ENCODE measurements around the gene FBXW5. TPM values are rescaled to one million over a fixed set of nuclear protein-coding genes. Genes with fewer than 3 reads are reported as not detected.

FBXW5 gene
- total and polyA plus RNA-seq, 2 donors (not counting 3 experiments of a cell fraction or from before 2014, with no cell fraction given) = 97.3 to 151 TPM

GRCh38 chr9:136982232-136983051 is 37.9 kb upstream of the FBXW5 start, which contains the start of gene LCNL1:
Gene LCNL1, plus strand, starts transcription at chr9:136982993. Its CDS starts 594 bp downstream, at chr9:136983587.
- no peak for FAIRE-seq
- H3K27ac ChIP-seq (ENCODE audit: insufficient read depth, low read depth, low read length) = no peak within 1 kb of the TSS
- POLR2A ChIA-PET = no interaction called here
- H3K4me3 ChIP-seq (replicated peaks in 1 of 3; ENCODE audit: insufficient read depth in 1 of 3, low read depth in 1 of 3, low read length in 3 of 3) = no peak within 1 kb of the TSS
- BruUV-seq (replicated peaks) = no TSS peak
- peaks cover 4% of the 10 kb centered on the region for H3K4me1 ChIP-seq (ENCODE audit: control insufficient read depth, extremely low read depth, insufficient read depth, low read length)
- H3K4me2 ChIP-seq (ENCODE audit: insufficient read depth, low read length) = no peak within 1 kb of the TSS
- TF ChIP-seq CTCF (IDR thresholded peaks at IDR 0.05; ENCODE audit: extremely low read depth in 1 of 2, insufficient read depth in 1 of 2, low read depth in 1 of 2, low read length in 2 of 2) = no peak
- no peak for TF ChIP-seq MYC (IDR thresholded peaks at IDR 0.05; ENCODE audit: low read depth, low read length)
- H3K9ac ChIP-seq (replicated peaks; ENCODE audit: extremely low read depth, insufficient read depth, low read length) = no peak within 1 kb of the TSS
- H3K36me3 ChIP-seq (ENCODE audit: control insufficient read depth in 2 of 2, extremely low read depth in 1 of 2, insufficient read depth in 2 of 2, low read length in 2 of 2) = no peaks in the 10 kb centered on the region
- no peaks in the 10 kb centered on the region for H3K79me2 ChIP-seq (ENCODE audit: control insufficient read depth, insufficient read depth, low read length)
- no peak within 1 kb of the TSS for H2AFZ ChIP-seq (ENCODE audit: low read depth, low read length)
- H4K20me1 ChIP-seq (replicated peaks; ENCODE audit: control insufficient read depth, extremely low read depth, insufficient read depth, low read length) = no peaks in the 10 kb centered on the region
- H3K9me1 ChIP-seq (replicated peaks; ENCODE audit: control insufficient read depth, extremely low read depth, insufficient read depth, low read length) = no peaks in the 10 kb centered on the region
- CTCF ChIA-PET = interaction anchor here (1.4 kb wide), 1 partner anchor 10 kb away, joined by 3 read pairs; the partner anchor contains the start of gene PAXX
- intact Hi-C loops (cut with micrococcal nuclease) = no loop called here
- DNase-seq (ENCODE audit: low read depth, low spot score) = no peak
- H3K9me3 ChIP-seq (replicated peaks; ENCODE audit: control insufficient read depth, insufficient read depth, low read length) = no peaks in the 10 kb centered on the region
- peaks cover 3 to 10% of the 10 kb centered on the region in 2 experiments for H3K27me3 ChIP-seq (ENCODE audit: control insufficient read depth in 2 of 2, insufficient read depth in 2 of 2, low read length in 2 of 2)
- dilution Hi-C loops (cut with MboI; ENCODE audit: extremely low pct_ligation_motif_present, low sequenced_read_pairs) = no loop called here

- Histone ChIP-seq H3K9me3 (replicated peaks; ENCODE audit: control insufficient read depth, insufficient read depth, low read length) (no peaks in the 10 kb centered on the region), H2AFZ (ENCODE audit: low read depth, low read length) (no peak overlapping the region), H4K20me1 (replicated peaks; ENCODE audit: control insufficient read depth, extremely low read depth, insufficient read depth, low read length) (no peaks in the 10 kb centered on the region), H3K27ac (ENCODE audit: insufficient read depth, low read depth, low read length) (peak overlapping the region; percentile 15), H3K4me1 (ENCODE audit: control insufficient read depth, extremely low read depth, insufficient read depth, low read length) (peaks cover 4% of the 10 kb centered on the region), H3K4me3 (replicated peaks in 1 of 3; ENCODE audit: insufficient read depth in 1 of 3, low read depth in 1 of 3, low read length in 3 of 3) (no peak overlapping the region), H3K9me1 (replicated peaks; ENCODE audit: control insufficient read depth, extremely low read depth, insufficient read depth, low read length) (no peaks in the 10 kb centered on the region), H3K4me2 (ENCODE audit: insufficient read depth, low read length) (no peak overlapping the region), H3K36me3 (ENCODE audit: control insufficient read depth in 2 of 2, extremely low read depth in 1 of 2, insufficient read depth in 2 of 2, low read length in 2 of 2) (no peaks in the 10 kb centered on the region), H3K9ac (replicated peaks; ENCODE audit: extremely low read depth, insufficient read depth, low read length) (no peak overlapping the region), H3K27me3 (ENCODE audit: control insufficient read depth in 2 of 2, insufficient read depth in 2 of 2, low read length in 2 of 2) (peaks cover 3 to 10% of the 10 kb centered on the region in 2 experiments), H3K79me2 (ENCODE audit: control insufficient read depth, insufficient read depth, low read length) (no peaks in the 10 kb centered on the region)
- TF ChIP-seq MAX (IDR thresholded peaks at IDR 0.05; ENCODE audit: insufficient read depth, insufficient read length) = no peak
- no peak for TF ChIP-seq EZH2 (IDR thresholded peaks at IDR 0.05; ENCODE audit: borderline replicate concordance, low read depth, low read length, severe bottlenecking)
- peak; percentile 66 for TF ChIP-seq GATA2 (IDR thresholded peaks at IDR 0.05; ENCODE audit: insufficient read depth, insufficient read length, low read depth, low read length)
- ChIA-PET CTCF (interaction anchor here (0.6 to 1.4 kb wide), 2 partner anchors 11 to 14 kb away, joined by 3 read pairs; partner anchors contain the start of genes CLIC3 and PAXX), POLR2A (no interaction called here)
- BruUV-seq (replicated peaks) = no TSS peak
- DNase-seq (ENCODE audit: low read depth, low spot score) (no peak), FAIRE-seq (peak; percentile 69)
- dilution Hi-C loops (cut with MboI; ENCODE audit: extremely low pct_ligation_motif_present, low sequenced_read_pairs) = no loop called here
- intact Hi-C loops (cut with micrococcal nuclease) = no loop called here
Measured at GRCh38 chr9:136981588-136982231, 37.2 kb upstream of the FBXW5 start.

Data from endothelial cell of umbilical vein (primary cell).